CD4-positive, alpha-beta T cell (primary cell): ENCODE measurements around the gene CCDC187. TPM values are rescaled to one million over a fixed set of nuclear protein-coding genes. Genes with fewer than 3 reads are reported as not detected.

ENCODE experiments used
- ATAC-seq: fragments of 200-7000 bp; cut with Tn5 transposase; one replicate; pipeline ENCODE4 v1.10.0; 2022; ENCODE audit warnings: mild to moderate bottlenecking; ENCODE audit not compliant: poor library complexity
- CTCF ChIA-PET: fragments of 350-600 bp; sonication (Branson Sonifier 250); formaldehyde crosslinking; loops from one replicate; lab custom pipeline; 2021; ENCODE audit warnings: antibody characterized with exemption, inconsistent platforms; lab: Charles Lee
- POLR2A ChIA-PET: fragments of 350-600 bp; sonication (Branson Sonifier 250); formaldehyde crosslinking; loops from one replicate; lab custom pipeline; 2021; ENCODE audit warnings: antibody characterized with exemption, inconsistent platforms; lab: Charles Lee
- DNase-seq, 14 experiments: peaks; one replicate each; pipeline ENCODE4 v3.0.0-alpha.2; 2013 to 2020; ENCODE audit warnings: mixed read lengths in 2 of 14
- H3K27ac ChIP-seq, 2 donors: one replicate each; pipeline versions ENCODE4 v1.5.1 to v1.7.0; 2013; ENCODE audit warnings: low read length in 2 of 2, low read depth in 1 of 2, mild to moderate bottlenecking in 1 of 2
- H3K27me3 ChIP-seq, 2 experiments: 1 replicate in 1 of 2; 2 replicates in 1 of 2; pipeline versions ENCODE4 v1.6.1 to v1.7.0; 2013; ENCODE audit warnings: low read length in 2 of 2, control low read depth in 1 of 2, mild to moderate bottlenecking in 1 of 2, moderate library complexity in 1 of 2; ENCODE audit not compliant: insufficient read depth in 2 of 2, control insufficient read depth in 1 of 2
- H3K36me3 ChIP-seq: one replicate; pipeline ENCODE4 v1.6.1; 2013; ENCODE audit warnings: low read length, control low read depth; ENCODE audit not compliant: insufficient read depth
- H3K4me1 ChIP-seq: one replicate; pipeline ENCODE4 v1.6.1; 2013; ENCODE audit warnings: low read length, control low read depth; ENCODE audit not compliant: insufficient read depth
- H3K4me3 ChIP-seq: one replicate; pipeline ENCODE4 v1.5.1; 2013; ENCODE audit warnings: mild to moderate bottlenecking, low read length, moderate library complexity
- H3K9me3 ChIP-seq, 2 experiments: 1 replicate in 1 of 2; 2 replicates in 1 of 2; pipeline versions ENCODE4 v1.6.1 to v1.7.0; 2013; ENCODE audit warnings: low read length in 2 of 2, mild to moderate bottlenecking in 2 of 2, control low read depth in 1 of 2, moderate library complexity in 1 of 2; ENCODE audit not compliant: control insufficient read depth in 1 of 2, insufficient read depth in 1 of 2
- H3K27ac Mint-ChIP-seq: one replicate; pipeline ENCODE4 v1.8.0; 2020; ENCODE audit warnings: mixed read lengths
- H3K27me3 Mint-ChIP-seq: one replicate; pipeline ENCODE4 v1.8.0; 2021; ENCODE audit warnings: mixed read lengths
- H3K36me3 Mint-ChIP-seq: one replicate; pipeline ENCODE4 v1.8.0; 2021; ENCODE audit warnings: low read depth, mixed read lengths
- H3K4me1 Mint-ChIP-seq: one replicate; pipeline ENCODE4 v1.8.0; 2021; ENCODE audit warnings: low read depth, mixed read lengths
- H3K4me3 Mint-ChIP-seq: one replicate; pipeline ENCODE4 v1.8.0; 2020; ENCODE audit warnings: mild to moderate bottlenecking, mixed read lengths
- H3K9me3 Mint-ChIP-seq: one replicate; pipeline ENCODE4 v1.8.0; 2020; ENCODE audit warnings: mixed read lengths
- CTCF ChIP-seq: fragments of 200-600 bp; IDR thresholded peaks from one replicate; pipeline ENCODE4 v1.8.0; 2022; ENCODE audit warnings: antibody characterized with exemption, mild to moderate bottlenecking
- intact Hi-C, 2 experiments: fragments of 100-400 bp; cut with DNase I in 1 of 2; cut with micrococcal nuclease in 1 of 2; formaldehyde crosslinking; loops; one replicate each; pipeline versions ENCODE4 v1.15.1 to v1.9.0; 2023 to 2025; cut with DNase I, micrococcal nuclease
- total RNA-seq, 174 experiments: library from RNA in 2 of 174; stranded (reverse) in 2 of 174; gene quantifications; one replicate each; pipeline ENCODE4 v1.2.3 and lab custom pipeline; 2021 to 2026

The CCDC187 gene
- total RNA-seq, 2 experiments from 2014 or later, result not detected

GRCh38 chr9:136260521-136260920 is 43.4 kb downstream of the CCDC187 start:
- no peak for ATAC-seq
- intact Hi-C loops, result no loop called here
- no peaks in the 10 kb centered on the region for H3K9me3 ChIP-seq
- H3K27ac ChIP-seq, result no peak overlapping the region
- H3K27me3 ChIP-seq, result no peaks in the 10 kb centered on the region
- H3K4me1 ChIP-seq, result no peaks in the 10 kb centered on the region
- Mint-ChIP-seq H3K9me3 (no peaks in the 10 kb centered on the region), H3K27ac (no peak overlapping the region), H3K36me3 (no peaks in the 10 kb centered on the region), H3K27me3 (no peaks in the 10 kb centered on the region), H3K4me3 (no peak overlapping the region), H3K4me1 (no peaks in the 10 kb centered on the region)
- H3K4me3 ChIP-seq, result no peak overlapping the region
- TF ChIP-seq CTCF, result no peak
- no peak for DNase-seq
- H3K36me3 ChIP-seq, result no peaks in the 10 kb centered on the region
- POLR2A ChIA-PET, result no interaction called here
- CTCF ChIA-PET, result no interaction called here

- ChIA-PET CTCF (no interaction called here), POLR2A (no interaction called here)
- no peaks in the 10 kb centered on the region for H3K9me3 Mint-ChIP-seq
- intact Hi-C loops, result no loop called here
- DNase-seq, result no peak
- H3K27ac ChIP-seq, result no peak overlapping the region
- H3K9me3 ChIP-seq, result no peaks in the 10 kb centered on the region
- H3K27me3 Mint-ChIP-seq, result no peaks in the 10 kb centered on the region
- no peaks in the 10 kb centered on the region for H3K4me1 ChIP-seq
- no peak overlapping the region for H3K4me3 Mint-ChIP-seq
- no peaks in the 10 kb centered on the region for H3K27me3 ChIP-seq
- H3K27ac Mint-ChIP-seq, result no peak overlapping the region
- H3K4me1 Mint-ChIP-seq, result no peaks in the 10 kb centered on the region
- H3K36me3 Mint-ChIP-seq, result no peaks in the 10 kb centered on the region
- no peak overlapping the region for H3K4me3 ChIP-seq
- H3K36me3 ChIP-seq, result no peaks in the 10 kb centered on the region
- ATAC-seq, result no peak
- no peak for TF ChIP-seq CTCF
Measured at GRCh38 chr9:136259836-136260235, 44.1 kb downstream of the CCDC187 start.

GRCh38 chr9:136259517-136259813 is 44.4 kb downstream of the CCDC187 start:
- H3K4me1 Mint-ChIP-seq, result no peaks in the 10 kb centered on the region
- ChIA-PET POLR2A (no interaction called here), CTCF (no interaction called here)
- intact Hi-C loops, result no loop called here
- Histone ChIP-seq H3K27ac (no peak overlapping the region), H3K36me3 (no peaks in the 10 kb centered on the region), H3K4me1 (no peaks in the 10 kb centered on the region), H3K9me3 (no peaks in the 10 kb centered on the region), H3K4me3 (no peak overlapping the region), H3K27me3 (no peaks in the 10 kb centered on the region)
- H3K9me3 Mint-ChIP-seq, result no peaks in the 10 kb centered on the region
- DNase-seq (no peak), ATAC-seq (no peak)
- H3K27me3 Mint-ChIP-seq, result no peaks in the 10 kb centered on the region
- H3K36me3 Mint-ChIP-seq, result no peaks in the 10 kb centered on the region
- TF ChIP-seq CTCF, result no peak
- no peak overlapping the region for H3K4me3 Mint-ChIP-seq
- H3K27ac Mint-ChIP-seq, result no peak overlapping the region
